LNCAP (cell line): ENCODE results near the gene HAND2.

Experiments used
- TF ChIP-seq, protein P1 (sequence below): fragments of 450-650 bp; IDR thresholded peaks from 2 replicates; pipeline ENCODE4 v1.5.1; 2017; ENCODE audit warnings: mild to moderate bottlenecking

Gene HAND2

DNA sequence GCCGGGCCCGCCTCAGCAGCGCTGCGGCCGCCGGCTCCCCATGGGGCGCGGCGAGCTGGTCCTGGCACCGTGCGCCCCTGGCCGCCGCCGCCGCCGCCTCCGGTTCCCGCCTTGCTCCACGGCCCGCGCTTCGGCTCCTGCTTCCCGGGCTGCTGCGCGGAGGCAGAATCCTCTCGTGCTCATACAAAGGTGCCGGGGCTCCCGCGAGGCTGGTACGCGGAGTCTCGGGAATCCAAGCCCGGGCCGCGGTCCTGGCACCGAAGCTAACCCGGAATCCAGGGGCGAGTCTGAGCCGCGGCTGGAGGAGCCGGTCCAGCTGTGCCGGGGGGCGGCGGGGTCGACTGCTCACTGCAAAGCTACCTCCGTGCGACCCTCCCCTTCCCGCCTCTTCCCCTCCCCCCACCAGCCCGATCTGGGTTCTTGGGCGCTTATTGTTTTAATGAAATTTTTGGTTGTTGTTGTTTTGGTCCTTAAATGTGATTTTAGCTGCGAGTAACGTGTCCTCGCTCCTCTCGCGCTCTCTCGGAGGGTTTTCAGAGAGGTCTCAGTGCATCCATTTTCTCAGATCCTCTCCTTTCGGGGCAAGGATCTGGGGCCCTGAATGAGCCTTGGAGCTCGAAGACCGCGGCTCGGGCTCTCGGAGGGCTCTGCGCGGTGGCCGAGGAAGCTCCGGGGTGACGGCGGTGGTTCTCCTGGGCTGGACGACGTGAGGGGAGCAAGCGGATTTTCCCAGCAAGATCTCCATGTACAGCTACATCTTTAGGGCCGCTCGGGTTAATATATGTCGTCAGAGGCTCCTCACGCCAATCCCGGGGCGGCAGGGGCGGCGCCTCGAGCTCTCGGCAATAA is at the start of gene HAND2:
HAND2 (minus strand) TSS at position 753 of the 849 bp plus-strand sequence. CDS start 940 bp downstream, outside the sequence.
- TF ChIP-seq, protein P1, sequence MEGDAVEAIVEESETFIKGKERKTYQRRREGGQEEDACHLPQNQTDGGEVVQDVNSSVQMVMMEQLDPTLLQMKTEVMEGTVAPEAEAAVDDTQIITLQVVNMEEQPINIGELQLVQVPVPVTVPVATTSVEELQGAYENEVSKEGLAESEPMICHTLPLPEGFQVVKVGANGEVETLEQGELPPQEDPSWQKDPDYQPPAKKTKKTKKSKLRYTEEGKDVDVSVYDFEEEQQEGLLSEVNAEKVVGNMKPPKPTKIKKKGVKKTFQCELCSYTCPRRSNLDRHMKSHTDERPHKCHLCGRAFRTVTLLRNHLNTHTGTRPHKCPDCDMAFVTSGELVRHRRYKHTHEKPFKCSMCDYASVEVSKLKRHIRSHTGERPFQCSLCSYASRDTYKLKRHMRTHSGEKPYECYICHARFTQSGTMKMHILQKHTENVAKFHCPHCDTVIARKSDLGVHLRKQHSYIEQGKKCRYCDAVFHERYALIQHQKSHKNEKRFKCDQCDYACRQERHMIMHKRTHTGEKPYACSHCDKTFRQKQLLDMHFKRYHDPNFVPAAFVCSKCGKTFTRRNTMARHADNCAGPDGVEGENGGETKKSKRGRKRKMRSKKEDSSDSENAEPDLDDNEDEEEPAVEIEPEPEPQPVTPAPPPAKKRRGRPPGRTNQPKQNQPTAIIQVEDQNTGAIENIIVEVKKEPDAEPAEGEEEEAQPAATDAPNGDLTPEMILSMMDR = no peak

DNA sequence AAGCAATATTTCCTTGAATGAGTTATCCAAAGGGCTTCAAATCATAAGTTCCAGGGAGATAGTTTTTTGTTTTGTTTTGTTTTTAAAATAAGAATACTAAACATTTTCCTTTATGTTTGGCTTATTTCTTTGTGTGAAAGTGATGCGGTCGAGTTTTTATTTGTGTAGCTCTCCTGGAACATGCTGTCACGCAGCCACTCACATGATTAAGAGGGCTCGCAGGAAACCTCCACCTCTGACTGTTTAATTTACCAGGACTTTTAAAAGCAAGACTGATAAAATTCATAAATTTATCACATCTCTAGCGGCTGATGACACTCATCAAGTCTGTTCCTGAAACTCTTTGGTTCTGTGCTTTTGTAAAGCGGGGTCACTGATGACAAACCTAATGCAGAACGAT is 48.9 kb upstream of the HAND2 start:
- TF ChIP-seq, protein P1 = no peak

DNA sequence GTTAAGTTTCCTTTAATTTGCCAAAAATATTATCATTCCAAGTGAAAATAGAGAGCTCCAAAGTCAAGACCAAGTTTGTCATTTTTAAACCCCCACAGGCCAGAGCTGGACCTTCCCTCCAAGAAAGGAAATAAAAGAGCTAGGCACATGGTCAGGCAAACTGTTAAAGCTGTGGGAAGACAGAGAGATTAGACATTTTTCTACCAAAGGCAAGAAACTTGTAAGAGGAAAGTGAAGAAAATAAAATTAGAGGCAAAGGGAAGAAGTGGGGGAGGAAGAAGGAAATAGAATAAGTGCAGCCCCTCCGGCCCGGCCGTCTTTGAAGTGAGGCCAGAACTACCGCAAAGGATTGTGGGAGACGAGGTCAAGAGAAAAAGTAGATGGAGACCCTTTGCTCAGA is 47.9 kb upstream of the HAND2 start:
- TF ChIP-seq, protein P1 = no peak

DNA sequence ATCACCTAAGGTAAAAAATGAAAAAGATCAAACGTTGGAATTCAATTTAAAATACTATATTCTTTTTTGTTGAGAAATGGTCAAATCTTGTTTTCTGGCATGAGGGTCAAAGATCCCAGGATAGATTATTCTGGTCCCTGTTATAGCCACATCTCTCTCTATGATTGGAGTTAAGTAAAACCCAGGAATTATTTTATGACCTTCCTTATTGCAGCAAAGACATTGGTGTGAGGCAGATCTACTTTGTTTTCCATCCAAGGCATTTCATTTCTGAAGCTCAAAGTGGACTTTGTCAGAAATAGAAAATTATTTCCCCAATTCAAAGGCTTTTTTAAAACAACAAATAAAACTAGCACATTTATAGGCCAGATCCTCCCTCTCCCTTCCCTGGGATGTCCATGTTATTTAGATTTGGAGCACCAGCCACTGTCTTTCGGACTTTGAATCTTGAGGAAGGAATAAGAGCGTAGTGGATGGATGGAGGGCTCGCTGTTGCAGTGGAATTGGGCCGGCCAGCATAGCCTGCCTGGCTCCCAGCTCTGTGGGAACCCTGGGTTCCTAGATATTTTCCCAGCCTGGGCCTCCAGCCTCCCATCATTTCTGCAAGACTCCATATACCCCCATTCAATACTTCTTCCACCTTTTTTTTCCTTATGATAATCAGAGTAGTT is 45.6 kb upstream of the HAND2 start:
- TF ChIP-seq, protein P1 = no peak

DNA sequence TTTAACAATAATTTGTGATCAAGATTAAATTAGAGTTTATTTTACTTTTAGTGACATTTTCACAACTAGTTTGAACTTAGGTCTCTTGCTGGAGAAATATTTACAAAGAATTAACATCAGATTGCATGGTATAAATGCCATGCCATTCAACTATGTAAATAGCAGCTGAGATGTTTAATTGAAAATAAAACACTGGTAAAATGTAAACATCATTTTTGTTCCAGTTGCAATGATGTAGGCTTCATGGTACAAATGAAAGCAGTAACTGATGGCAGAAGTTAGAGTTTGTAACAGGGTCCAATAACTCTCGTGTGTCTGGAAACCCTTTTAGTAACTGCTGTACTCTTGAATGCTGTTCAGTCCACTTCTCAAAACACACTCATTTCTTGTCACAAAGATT is 43.7 kb upstream of the HAND2 start:
- TF ChIP-seq, protein P1 = no peak

DNA sequence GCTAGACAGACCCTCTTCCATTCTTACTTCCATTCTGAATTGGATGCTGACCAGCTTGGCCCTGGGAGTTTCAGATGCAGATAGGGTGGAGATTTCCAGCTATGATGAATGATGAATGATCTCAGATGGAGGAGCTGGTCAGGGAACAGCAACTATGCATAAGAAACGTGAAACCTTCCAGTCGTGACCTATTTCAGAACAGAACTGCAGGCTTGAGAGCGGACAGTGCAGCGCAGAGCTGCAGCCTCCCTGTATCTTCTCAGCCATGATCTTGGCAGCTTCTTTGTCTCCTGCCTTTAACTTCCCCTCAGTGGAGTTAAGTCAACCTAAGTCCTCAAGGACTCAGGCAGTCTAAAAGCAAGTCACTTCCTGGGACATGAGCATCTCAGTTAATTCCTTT is 43.3 kb upstream of the HAND2 start:
- TF ChIP-seq, protein P1 = no peak

DNA sequence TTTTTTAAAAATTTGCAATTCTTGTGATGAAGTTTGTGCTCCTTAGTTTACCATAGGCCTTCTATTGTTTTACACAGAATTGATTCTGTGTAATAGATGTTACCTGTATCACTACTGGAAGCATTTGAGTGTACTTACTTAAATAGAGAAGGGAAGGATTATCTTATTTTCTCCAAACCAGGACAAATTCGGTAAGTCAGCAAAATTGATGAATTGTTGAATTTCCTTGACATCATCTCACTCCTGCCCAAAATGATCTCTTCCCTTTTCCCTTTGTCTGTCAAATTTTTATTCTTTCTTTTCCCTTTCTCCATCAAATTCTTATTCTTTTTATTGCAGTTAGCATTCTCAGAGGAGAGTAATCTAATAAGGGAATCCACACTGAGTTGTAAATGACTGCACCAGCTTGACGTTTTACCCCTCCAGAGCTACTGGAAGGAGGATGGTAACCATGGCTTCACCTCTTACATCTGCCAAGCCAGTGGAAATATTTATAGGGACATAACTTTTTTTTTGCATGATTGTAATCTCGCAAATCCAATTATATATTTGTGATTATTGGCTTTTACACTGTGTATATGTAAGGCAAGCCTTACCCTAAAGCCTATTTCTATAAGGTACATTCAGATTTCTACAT is 42.6 kb upstream of the HAND2 start:
- TF ChIP-seq, protein P1 = no peak
